ENCODE results near the gene PTRHD1.

PTRHD1 gene

DNA sequence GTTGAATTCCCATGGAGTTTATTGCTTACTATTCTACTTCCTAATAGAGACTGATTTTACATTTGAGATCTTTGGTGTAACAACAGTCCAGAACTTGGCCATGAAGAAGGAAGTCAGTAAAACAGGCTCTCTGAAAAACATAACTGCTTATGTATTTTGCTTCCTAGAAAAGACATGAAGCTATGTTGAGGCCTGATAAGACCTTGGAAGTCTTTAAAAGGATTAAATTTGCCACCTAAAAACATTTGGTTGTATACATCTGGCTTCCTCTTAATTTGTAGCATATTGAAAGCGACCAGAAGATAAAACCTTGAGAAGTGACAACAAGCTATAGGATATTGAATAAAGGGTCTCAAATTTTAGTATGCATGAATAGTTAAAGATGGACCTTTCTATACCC lies 36.4 kb downstream of the PTRHD1 start:
- Histone ChIP-seq H3K9me3 (ENCODE audit: control insufficient read depth, low read length) (no peaks in the 10 kb centered on the region), H3K27ac (ENCODE audit: low read depth, low read length, severe bottlenecking) (no peak overlapping the region), H3K4me1 (ENCODE audit: control insufficient read depth, insufficient read depth, low read length, poor library complexity, severe bottlenecking) (no peaks in the 10 kb centered on the region), H3K4me3 (ENCODE audit: extremely low read depth, insufficient read depth, low read length, poor library complexity, severe bottlenecking) (no peak overlapping the region), H3K36me3 (ENCODE audit: control insufficient read depth, insufficient read depth, low read length) (peaks cover 20% of the 10 kb centered on the region)
- no CpG with 5 or more reads among the region's 1 CpG for WGBS, 2 experiments (ENCODE audit: insufficient coverage in 2 of 2)

DNA sequence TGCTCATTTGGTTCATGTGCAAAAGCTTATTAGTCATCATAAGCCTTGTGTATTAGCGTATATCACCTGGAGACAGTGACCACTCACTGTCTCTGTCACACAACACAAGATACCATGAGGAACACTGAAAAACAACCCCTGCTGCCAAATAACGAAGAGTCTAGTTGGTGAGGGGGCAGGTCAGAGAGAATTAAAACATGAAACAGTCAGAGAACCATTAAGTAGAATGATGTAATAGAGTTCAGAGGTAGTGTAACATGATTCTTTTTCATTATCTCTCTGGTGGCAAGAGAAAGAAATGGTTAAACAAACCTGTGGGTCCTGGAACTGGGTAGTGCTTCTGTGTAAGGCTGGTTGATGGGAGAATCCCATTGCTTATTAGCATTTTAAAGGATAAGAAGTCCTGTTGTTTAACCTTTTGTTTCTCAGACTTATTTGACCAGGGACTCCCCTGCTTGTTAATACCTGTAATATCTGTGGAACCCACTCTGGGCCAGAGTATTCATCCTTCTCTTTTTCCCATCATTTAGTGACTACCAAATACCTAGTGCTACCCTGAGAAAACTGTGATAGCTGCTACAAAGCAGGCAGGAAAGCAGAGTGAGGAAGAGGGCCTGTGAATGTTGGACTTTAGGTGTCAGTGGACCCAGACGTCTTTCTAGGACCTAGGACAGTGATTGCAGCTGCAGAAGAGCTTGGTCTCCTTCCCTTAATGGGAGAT lies 38.0 kb downstream of the PTRHD1 start:
- H3K27ac ChIP-seq (ENCODE audit: low read depth, low read length, severe bottlenecking): no peak overlapping the region
- WGBS, 2 experiments (ENCODE audit: insufficient coverage in 2 of 2): 75 to 100% methylated on average over 1 to 2 of the region's 3 CpGs

DNA sequence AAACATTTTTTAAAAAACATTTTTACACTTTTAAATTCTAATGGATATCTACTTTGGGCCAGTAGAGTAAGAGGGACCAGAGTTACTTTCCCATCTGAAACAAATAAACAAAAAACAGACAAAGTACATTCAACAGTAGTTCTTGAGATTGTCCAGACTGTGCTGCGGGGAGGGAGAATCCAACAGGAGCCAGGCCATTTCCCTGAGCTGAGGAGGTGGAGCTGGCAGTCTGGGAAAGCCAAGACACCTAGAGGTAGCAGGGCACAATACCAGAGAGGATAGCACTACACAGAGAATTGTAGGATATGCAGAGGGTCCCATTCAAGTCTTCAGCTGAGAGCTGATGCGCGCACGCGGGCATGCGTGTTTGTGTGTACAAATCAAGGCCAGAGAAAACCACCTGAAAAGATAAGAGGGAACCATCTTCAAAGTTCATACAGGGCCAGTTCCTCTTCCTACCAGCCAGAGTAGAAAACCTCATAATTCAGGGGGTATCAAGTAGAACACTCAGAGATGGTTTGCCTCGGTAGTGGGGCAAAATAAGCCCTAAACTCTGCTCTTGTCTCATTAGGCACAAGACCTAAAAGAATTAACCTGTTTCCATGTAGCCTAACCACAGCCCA lies 44.0 kb downstream of the PTRHD1 start:
- H3K36me3 ChIP-seq (ENCODE audit: control insufficient read depth, insufficient read depth, low read length): peaks cover 4% of the 10 kb centered on the region
- WGBS, 2 experiments (ENCODE audit: insufficient coverage in 2 of 2): 93% methylated on average over 5 to 6 of the region's 7 CpGs
- no peaks in the 10 kb centered on the region for H3K4me1 ChIP-seq (ENCODE audit: control insufficient read depth, insufficient read depth, low read length, poor library complexity, severe bottlenecking)
- no peak overlapping the region for H3K4me3 ChIP-seq (ENCODE audit: extremely low read depth, insufficient read depth, low read length, poor library complexity, severe bottlenecking)
- H3K9me3 ChIP-seq (ENCODE audit: control insufficient read depth, low read length): no peaks in the 10 kb centered on the region
- no peak overlapping the region for H3K27ac ChIP-seq (ENCODE audit: low read depth, low read length, severe bottlenecking)

More for the DNA sequence above, 38.0 kb downstream of the PTRHD1 start:
- no peaks in the 10 kb centered on the region for H3K9me3 ChIP-seq (ENCODE audit: control insufficient read depth, low read length)
- H3K36me3 ChIP-seq (ENCODE audit: control insufficient read depth, insufficient read depth, low read length): peaks cover 20% of the 10 kb centered on the region
- no peak overlapping the region for H3K4me3 ChIP-seq (ENCODE audit: extremely low read depth, insufficient read depth, low read length, poor library complexity, severe bottlenecking)
- H3K4me1 ChIP-seq (ENCODE audit: control insufficient read depth, insufficient read depth, low read length, poor library complexity, severe bottlenecking): no peaks in the 10 kb centered on the region

DNA sequence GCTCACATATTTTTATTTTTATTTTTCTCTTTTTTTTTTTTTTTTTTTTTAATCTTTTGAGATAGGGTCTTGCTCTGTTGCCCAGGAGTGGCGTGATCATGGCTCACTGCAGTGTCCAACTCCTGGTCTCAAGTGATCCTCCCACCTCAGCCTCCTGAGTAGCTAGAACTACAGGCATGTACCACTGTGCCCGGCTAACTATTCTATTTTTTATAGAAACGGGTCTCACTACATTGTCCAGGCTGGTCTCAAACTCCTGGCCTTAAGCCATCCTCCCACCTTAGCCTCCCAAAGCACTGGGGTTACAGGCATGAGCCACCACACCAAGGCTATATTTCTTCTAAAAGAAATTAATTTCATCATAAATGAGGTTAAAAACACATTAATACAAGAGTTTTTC lies 45.9 kb downstream of the PTRHD1 start:
- Histone ChIP-seq H3K27ac (ENCODE audit: low read depth, low read length, severe bottlenecking) (no peak overlapping the region), H3K4me1 (ENCODE audit: control insufficient read depth, insufficient read depth, low read length, poor library complexity, severe bottlenecking) (no peaks in the 10 kb centered on the region), H3K36me3 (ENCODE audit: control insufficient read depth, insufficient read depth, low read length) (peaks cover 1% of the 10 kb centered on the region), H3K9me3 (ENCODE audit: control insufficient read depth, low read length) (no peaks in the 10 kb centered on the region), H3K4me3 (ENCODE audit: extremely low read depth, insufficient read depth, low read length, poor library complexity, severe bottlenecking) (no peak overlapping the region)
- WGBS, 2 experiments (ENCODE audit: insufficient coverage in 2 of 2): 88% methylated on average over 3 of the region's 3 CpGs

DNA sequence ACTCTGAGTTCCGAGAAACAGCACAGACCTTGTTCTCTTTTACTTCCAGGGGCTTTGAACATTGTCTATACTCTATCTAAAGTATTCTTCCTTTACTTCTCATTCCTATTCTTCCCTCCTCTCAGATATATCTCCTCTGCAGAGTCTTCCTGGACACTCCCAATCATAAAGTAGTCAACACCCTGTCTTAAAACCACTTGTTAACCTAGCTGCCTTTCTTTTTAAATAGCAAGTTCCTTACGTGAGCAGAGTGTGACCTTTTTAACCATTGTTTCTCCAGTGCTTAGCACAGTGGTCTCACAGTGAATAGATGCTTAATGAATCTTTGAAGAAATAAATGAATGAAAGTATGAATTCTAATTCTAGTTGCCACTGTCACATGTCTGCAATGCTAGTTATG lies 47.4 kb downstream of the PTRHD1 start:
- 94 to 98% methylated on average over 2 of the region's 2 CpGs for WGBS, 2 experiments (ENCODE audit: insufficient coverage in 2 of 2)
- Histone ChIP-seq H3K27ac (ENCODE audit: low read depth, low read length, severe bottlenecking) (no peak overlapping the region), H3K36me3 (ENCODE audit: control insufficient read depth, insufficient read depth, low read length) (peaks cover 5% of the 10 kb centered on the region), H3K9me3 (ENCODE audit: control insufficient read depth, low read length) (no peaks in the 10 kb centered on the region), H3K4me1 (ENCODE audit: control insufficient read depth, insufficient read depth, low read length, poor library complexity, severe bottlenecking) (no peaks in the 10 kb centered on the region), H3K4me3 (ENCODE audit: extremely low read depth, insufficient read depth, low read length, poor library complexity, severe bottlenecking) (no peak overlapping the region)

DNA sequence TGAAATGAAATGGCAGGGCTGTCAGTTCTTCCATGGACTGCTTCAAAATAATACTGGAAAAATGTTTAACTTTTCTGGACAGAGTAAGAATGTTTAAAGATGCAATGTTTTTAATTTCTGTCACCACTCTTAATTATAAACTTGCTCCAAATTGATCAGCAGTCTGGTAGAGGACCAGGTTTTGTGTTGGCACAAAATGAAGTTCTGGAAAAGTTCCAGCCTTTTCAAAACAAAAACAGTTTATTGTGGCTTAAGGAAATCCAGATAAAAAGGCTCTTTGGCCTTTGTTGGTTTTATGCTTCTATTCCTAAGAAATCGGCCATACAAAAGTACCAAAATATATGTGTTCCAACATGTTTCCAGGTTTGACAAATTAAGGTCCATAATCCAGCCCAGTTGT lies 48.8 kb downstream of the PTRHD1 start:
- H3K4me1 ChIP-seq (ENCODE audit: control insufficient read depth, insufficient read depth, low read length, poor library complexity, severe bottlenecking): no peaks in the 10 kb centered on the region
- WGBS, 2 experiments (ENCODE audit: insufficient coverage in 2 of 2): 100% methylated on average over 1 of the region's 1 CpG; no CpG with 5 or more reads in 1 of the 2 experiments
- H3K4me3 ChIP-seq (ENCODE audit: extremely low read depth, insufficient read depth, low read length, poor library complexity, severe bottlenecking): no peak overlapping the region
- no peak overlapping the region for H3K27ac ChIP-seq (ENCODE audit: low read depth, low read length, severe bottlenecking)
- H3K36me3 ChIP-seq (ENCODE audit: control insufficient read depth, insufficient read depth, low read length): peaks cover 5% of the 10 kb centered on the region
- H3K9me3 ChIP-seq (ENCODE audit: control insufficient read depth, low read length): no peaks in the 10 kb centered on the region

DNA sequence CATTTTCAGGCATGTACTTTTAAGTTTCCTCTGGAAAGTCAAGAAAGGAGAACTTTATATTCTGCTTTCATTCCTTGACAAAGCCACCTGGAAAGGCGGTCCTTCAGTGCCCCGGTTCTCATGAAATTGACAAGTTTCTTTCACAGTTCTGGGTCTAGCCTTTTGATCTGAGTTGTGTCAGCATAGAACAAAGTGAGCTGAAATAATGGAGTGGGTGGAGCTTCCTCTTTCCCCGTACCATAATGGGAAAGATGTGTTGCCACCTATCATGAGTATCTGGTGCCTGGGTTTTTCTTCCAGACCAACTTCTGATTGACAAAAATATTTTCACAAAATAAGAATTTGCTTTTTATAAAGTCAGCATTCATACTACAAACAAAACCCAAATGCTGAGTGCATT lies 49.3 kb downstream of the PTRHD1 start:
- WGBS, 2 experiments (ENCODE audit: insufficient coverage in 2 of 2): 72% methylated on average over 2 of the region's 3 CpGs; no CpG with 5 or more reads in 1 of the 2 experiments
- no peaks in the 10 kb centered on the region for H3K4me1 ChIP-seq (ENCODE audit: control insufficient read depth, insufficient read depth, low read length, poor library complexity, severe bottlenecking)
- peaks cover 5% of the 10 kb centered on the region for H3K36me3 ChIP-seq (ENCODE audit: control insufficient read depth, insufficient read depth, low read length)
- no peak overlapping the region for H3K27ac ChIP-seq (ENCODE audit: low read depth, low read length, severe bottlenecking)
- no peak overlapping the region for H3K4me3 ChIP-seq (ENCODE audit: extremely low read depth, insufficient read depth, low read length, poor library complexity, severe bottlenecking)
- no peaks in the 10 kb centered on the region for H3K9me3 ChIP-seq (ENCODE audit: control insufficient read depth, low read length)

DNA sequence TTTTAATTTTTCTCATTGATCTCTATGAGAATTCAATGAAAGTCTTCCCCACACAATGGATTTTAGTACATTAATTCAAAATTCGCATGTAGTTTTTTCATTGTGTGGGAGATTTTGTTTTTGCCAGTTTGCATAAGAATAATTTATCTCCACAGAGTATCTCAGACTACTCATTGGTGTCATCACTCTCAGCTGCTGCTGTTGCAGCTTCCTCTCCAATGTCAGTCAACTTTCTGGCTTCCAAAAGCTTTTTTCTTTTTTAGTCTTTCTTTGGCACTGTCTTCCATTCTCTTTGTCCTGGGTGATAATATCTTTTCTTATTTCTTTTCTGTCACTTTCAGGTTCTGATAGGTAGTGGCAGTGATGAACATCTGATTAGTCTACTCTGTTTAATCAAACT lies 50.5 kb downstream of the PTRHD1 start:
- H3K36me3 ChIP-seq (ENCODE audit: control insufficient read depth, insufficient read depth, low read length): peaks cover 5% of the 10 kb centered on the region
- WGBS, 2 experiments (ENCODE audit: insufficient coverage in 2 of 2): no CpG with 5 or more reads among the region's 1 CpG
- no peak overlapping the region for H3K27ac ChIP-seq (ENCODE audit: low read depth, low read length, severe bottlenecking)
- no peak overlapping the region for H3K4me3 ChIP-seq (ENCODE audit: extremely low read depth, insufficient read depth, low read length, poor library complexity, severe bottlenecking)
- H3K9me3 ChIP-seq (ENCODE audit: control insufficient read depth, low read length): no peaks in the 10 kb centered on the region
- H3K4me1 ChIP-seq (ENCODE audit: control insufficient read depth, insufficient read depth, low read length, poor library complexity, severe bottlenecking): no peaks in the 10 kb centered on the region

DNA sequence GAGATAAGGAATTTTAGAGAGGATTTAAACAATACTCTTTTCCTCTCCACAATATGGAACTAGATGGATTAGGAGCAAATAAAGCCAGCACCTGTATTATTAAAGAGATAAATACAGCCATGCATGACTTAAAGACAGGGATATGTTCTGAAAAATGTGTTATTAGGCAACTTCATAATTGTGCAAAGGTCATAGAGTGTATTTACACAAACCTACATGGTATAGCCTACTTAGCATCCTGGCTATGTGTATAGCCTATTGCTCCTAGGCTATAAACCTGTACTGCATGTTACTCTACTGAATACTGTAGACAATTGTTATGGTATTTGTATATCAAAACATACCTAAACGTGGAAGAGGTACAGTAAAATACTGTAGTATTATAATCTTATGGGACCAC lies 53.0 kb downstream of the PTRHD1 start:
- H3K4me3 ChIP-seq (ENCODE audit: extremely low read depth, insufficient read depth, low read length, poor library complexity, severe bottlenecking): no peak overlapping the region
- 100% methylated on average over 1 of the region's 1 CpG; no CpG with 5 or more reads in 1 of the 2 experiments for WGBS, 2 experiments (ENCODE audit: insufficient coverage in 2 of 2)
- H3K36me3 ChIP-seq (ENCODE audit: control insufficient read depth, insufficient read depth, low read length): peaks cover 5% of the 10 kb centered on the region
- H3K9me3 ChIP-seq (ENCODE audit: control insufficient read depth, low read length): no peaks in the 10 kb centered on the region
- H3K27ac ChIP-seq (ENCODE audit: low read depth, low read length, severe bottlenecking): no peak overlapping the region
- no peaks in the 10 kb centered on the region for H3K4me1 ChIP-seq (ENCODE audit: control insufficient read depth, insufficient read depth, low read length, poor library complexity, severe bottlenecking)

Measured in mesodermal cell (in vitro differentiated cells).